Stimulated activated CD4-positive, alpha-beta T cell treated with anti-CD3 and anti-CD28 coated beads, Interleukin-1b, Interleukin-23, amount 100 ng/mL, for 48 hours (primary cell): ENCODE measurements around the gene CTNND2.

Experiments used
- DNase-seq: peaks from one replicate; pipeline ENCODE4 v3.0.0-alpha.2; 2020

The CTNND2 gene

GRCh38 chr5:11904265-11904906, at the start of gene CTNND2:
CTNND2 (minus strand) TSS chr5:11904446; CDS start chr5:11903853, 593 bp downstream.
- DNase-seq, result no peak

GRCh38 chr5:11946317-11946716, 42.1 kb upstream of the CTNND2 start:
- DNase-seq, result no peak

GRCh38 chr5:11941566-11941965, 37.3 kb upstream of the CTNND2 start:
- no peak for DNase-seq

GRCh38 chr5:11931638-11932037, 27.4 kb upstream of the CTNND2 start:
- no peak for DNase-seq

- no peak for DNase-seq
Observed at GRCh38 chr5:11928909-11929308, 24.7 kb upstream of the CTNND2 start.

- no peak for DNase-seq
Observed at GRCh38 chr5:11925701-11926100, 21.5 kb upstream of the CTNND2 start.

GRCh38 chr5:11922394-11922793, 18.1 kb upstream of the CTNND2 start:
- DNase-seq, result no peak

- DNase-seq, result no peak
Observed at GRCh38 chr5:11918463-11919045, 14.3 kb upstream of the CTNND2 start.

- DNase-seq, result no peak
Observed at GRCh38 chr5:11909471-11909870, 5.2 kb upstream of the CTNND2 start.

- no peak for DNase-seq
Observed at GRCh38 chr5:11906497-11906896, 2.3 kb upstream of the CTNND2 start.

GRCh38 chr5:11905206-11905605, 960 bp upstream of the CTNND2 start:
- no peak for DNase-seq

- no peak for DNase-seq
Observed at GRCh38 chr5:11903614-11904264, 507 bp downstream of the CTNND2 start.

GRCh38 chr5:11903121-11903613, 1.1 kb downstream of the CTNND2 start:
- no peak for DNase-seq

GRCh38 chr5:11902201-11902619, 2.0 kb downstream of the CTNND2 start:
- DNase-seq, result no peak

- DNase-seq, result no peak
Observed at GRCh38 chr5:11898787-11899186, 5.5 kb downstream of the CTNND2 start.

GRCh38 chr5:11897781-11898180, 6.5 kb downstream of the CTNND2 start:
- DNase-seq, result no peak

GRCh38 chr5:11894992-11895391, 9.3 kb downstream of the CTNND2 start:
- DNase-seq, result no peak

- DNase-seq, result no peak
Observed at GRCh38 chr5:11892832-11893231, 11.4 kb downstream of the CTNND2 start.

GRCh38 chr5:11890777-11891176, 13.5 kb downstream of the CTNND2 start:
- no peak for DNase-seq

GRCh38 chr5:11888221-11888620, 16.0 kb downstream of the CTNND2 start:
- no peak for DNase-seq

- DNase-seq, result no peak
Observed at GRCh38 chr5:11878814-11879213, 25.4 kb downstream of the CTNND2 start.

- DNase-seq, result no peak
Observed at GRCh38 chr5:11873587-11873986, 30.7 kb downstream of the CTNND2 start.

GRCh38 chr5:11869203-11869602, 35.0 kb downstream of the CTNND2 start:
- no peak for DNase-seq

- no peak for DNase-seq
Observed at GRCh38 chr5:11863911-11864310, 40.3 kb downstream of the CTNND2 start.
